COLO829 (cell line): ENCODE data around the gene THBD.

Source experiments
- DNase-seq: peaks from one replicate; pipeline ENCODE4 v3.0.0; 2012; ENCODE audit warnings: low spot score

THBD gene

DNA sequence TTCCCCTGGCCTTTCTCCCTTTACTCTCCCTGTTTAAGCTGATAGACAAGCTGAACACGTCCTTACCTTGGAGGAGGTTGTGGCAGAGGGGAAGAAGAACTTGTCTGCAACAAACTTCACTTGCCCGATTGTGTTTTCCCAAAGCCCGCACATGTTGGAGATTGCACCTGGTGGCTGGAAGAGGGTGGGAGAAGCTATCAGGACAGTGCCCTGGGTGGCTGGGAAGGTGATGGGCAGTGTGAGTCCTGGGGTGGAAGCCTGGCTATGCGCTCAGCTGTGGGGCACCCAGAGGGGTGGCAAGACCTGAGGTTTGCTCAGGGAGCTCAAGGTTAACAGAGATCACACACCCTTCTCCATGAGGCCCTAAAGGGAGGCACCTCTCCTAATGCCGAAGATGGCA, 39.4 kb downstream of the THBD start:
- DNase-seq = no peak

DNA sequence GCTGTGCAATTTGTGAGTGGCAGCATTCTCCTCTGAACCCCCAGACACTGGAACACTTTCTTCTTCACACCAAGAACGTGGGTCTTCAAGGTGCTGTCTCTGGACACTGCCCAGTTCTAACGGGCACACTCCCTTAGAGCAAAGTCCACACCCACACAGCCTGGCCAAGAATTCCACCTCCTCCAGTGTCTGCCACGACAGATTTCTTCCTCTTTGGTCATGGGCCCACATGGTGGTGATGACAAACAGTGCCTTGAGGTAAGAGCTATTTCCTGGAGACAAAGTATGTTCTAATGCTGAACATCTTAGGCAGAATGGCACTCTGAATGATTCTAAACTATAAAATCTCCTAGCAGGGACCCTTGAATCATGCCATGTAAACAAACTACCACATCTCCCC, 39.8 kb downstream of the THBD start:
- no peak for DNase-seq

- DNase-seq = no peak
Measured at GRCh38 chr20:23008667-23009066, 40.8 kb downstream of the THBD start.

DNA sequence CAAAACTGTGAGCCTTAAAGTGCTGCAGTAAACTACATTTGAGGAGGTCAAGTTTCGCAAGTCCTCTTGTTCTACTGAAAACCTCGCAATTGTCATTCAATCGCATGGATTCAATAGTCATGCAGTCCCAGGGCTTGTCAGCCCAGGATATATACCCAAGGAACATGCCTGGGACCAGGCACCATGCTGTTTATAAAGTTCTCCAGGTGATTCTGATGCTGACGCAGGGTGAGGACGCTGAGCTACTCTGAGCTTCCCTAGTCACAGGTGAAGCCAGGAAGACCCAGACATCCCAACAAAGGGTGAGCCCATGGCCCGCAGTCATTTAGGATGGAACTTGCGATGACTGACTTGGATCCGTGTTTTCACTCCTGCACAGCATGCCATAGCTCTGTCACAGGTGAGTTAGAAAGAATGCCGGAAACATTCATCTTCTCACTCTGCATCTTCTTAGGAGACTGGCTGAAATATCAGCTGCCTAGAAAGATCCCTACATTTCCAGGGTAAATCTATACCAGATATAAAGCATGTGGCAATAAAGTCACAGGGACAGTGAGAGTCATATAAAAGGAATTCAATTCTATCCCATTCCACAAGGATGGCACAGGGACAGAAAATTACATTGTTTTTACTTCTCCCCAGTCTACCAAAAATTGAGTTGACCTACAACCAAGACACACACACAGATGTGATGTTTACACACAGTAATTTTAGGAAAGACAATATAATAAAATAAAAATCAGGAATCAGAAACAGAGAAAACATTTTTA, 41.4 kb downstream of the THBD start:
- no peak for DNase-seq

DNA sequence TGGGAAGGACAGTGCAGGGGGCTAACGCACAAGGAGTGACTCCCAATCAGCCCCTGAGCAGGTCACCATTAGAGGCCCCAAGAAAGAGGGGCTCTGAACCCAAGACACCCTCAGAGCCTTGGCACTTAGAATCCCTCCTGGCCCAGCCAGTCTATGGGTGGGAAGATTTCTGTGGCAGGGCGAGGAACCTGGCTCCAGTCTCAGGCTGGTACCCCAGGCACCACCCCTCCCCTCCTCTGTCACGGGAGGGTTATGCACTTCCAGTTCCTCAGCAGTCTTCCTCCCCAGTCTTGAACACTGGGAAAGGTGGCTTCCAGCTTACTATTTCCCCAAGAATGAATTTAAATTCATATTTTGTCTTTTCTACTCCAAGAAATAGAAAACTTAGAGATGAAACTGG, 42.0 kb downstream of the THBD start:
- DNase-seq = no peak

DNA sequence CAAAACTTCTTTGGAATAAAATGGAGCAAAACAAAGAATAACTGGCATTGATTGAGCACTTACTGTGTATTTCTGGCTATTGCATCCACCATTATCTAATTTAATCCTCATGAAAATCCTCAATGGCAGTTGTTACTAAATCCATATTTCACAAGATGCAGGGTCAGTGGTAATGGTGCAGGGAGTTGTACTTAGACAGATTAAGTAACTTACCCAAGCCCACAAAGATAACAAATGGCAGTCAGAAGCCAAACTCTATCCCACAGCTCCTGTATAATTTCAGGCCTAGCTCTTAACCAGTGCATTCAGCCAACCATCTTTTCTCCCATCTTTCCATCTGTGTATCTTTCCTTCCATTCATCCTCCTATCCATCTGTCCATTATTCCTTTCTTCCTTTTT, 43.7 kb downstream of the THBD start:
- DNase-seq = no peak

- DNase-seq = peak; percentile 35
Measured at GRCh38 chr20:23003881-23004460, 45.5 kb downstream of the THBD start.

GRCh38 chr20:23003077-23003635, 46.3 kb downstream of the THBD start:
- no peak for DNase-seq

GRCh38 chr20:23002276-23002675, 47.2 kb downstream of the THBD start:
- DNase-seq = no peak

DNA sequence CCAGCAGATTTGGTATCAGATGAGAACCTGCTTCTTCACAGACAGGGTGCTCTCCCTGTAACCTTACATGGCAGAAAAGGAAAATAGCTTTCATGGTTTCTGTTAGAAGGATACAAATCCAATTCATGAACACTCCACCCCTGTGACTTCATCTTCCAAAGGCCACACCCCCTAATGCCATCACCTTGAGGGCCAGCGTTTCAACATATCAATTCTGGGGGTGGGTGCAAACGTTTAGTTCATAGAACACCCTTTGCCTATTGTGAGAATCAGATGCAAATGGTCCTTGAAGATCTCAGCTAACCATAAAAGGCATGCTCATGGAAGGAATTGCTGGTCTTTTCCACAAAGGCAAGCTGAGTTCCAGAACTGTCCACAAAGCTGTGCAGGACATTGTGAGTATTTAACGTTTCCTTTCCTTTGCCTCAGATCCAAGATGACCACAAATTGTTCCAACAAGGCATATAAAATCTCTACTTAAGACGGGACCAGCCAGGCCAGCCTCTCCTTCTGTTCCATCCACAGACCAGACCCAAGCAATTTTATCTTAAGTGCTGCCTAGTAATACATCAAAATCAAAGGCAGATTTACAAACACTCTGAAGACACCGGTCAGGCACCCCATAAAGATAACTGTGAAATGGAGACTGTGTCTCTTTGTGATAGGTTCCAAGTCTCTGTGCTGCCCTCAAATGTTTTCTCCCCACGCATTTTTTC, 49.1 kb downstream of the THBD start:
- no peak for DNase-seq

GRCh38 chr20:22999756-23000155, 49.7 kb downstream of the THBD start:
- DNase-seq = no peak

- DNase-seq = no peak
Measured at GRCh38 chr20:22998476-22998875, 51.0 kb downstream of the THBD start.

GRCh38 chr20:22995923-22996322, 53.5 kb downstream of the THBD start:
- no peak for DNase-seq
